ENCODE measurements around the gene MRPL23.

DNA sequence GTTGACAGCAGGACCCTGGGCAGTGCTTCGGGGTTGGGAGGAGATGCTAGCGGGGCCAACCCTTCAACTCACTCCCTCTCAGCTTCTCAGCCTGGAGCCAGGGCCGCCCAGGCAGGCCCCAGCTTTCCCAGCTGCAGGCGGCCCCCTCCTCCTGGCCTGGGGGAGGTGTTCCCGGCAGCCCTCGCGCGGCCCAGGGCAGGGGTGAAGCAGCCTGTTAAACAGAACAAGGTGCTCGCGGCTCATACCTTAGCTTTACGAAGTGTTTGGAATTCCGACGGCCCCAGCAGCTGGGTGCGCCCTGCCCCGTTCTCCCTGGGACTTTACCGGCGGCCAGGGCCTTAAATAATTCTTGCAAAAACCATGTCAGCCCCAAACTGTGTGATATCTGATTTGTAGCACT lies 17.2 kb downstream of the MRPL23 start:
- TF ChIP-seq, protein P1, sequence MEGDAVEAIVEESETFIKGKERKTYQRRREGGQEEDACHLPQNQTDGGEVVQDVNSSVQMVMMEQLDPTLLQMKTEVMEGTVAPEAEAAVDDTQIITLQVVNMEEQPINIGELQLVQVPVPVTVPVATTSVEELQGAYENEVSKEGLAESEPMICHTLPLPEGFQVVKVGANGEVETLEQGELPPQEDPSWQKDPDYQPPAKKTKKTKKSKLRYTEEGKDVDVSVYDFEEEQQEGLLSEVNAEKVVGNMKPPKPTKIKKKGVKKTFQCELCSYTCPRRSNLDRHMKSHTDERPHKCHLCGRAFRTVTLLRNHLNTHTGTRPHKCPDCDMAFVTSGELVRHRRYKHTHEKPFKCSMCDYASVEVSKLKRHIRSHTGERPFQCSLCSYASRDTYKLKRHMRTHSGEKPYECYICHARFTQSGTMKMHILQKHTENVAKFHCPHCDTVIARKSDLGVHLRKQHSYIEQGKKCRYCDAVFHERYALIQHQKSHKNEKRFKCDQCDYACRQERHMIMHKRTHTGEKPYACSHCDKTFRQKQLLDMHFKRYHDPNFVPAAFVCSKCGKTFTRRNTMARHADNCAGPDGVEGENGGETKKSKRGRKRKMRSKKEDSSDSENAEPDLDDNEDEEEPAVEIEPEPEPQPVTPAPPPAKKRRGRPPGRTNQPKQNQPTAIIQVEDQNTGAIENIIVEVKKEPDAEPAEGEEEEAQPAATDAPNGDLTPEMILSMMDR (IDR thresholded peaks at IDR 0.05): no peak
- TF ChIP-seq POLR2A (IDR thresholded peaks at IDR 0.05): no peak

Data from testis (tissue), 2 donors.